GM19023 (cell line): ENCODE data around the gene C6orf47.

Experiments used
- ATAC-seq: cut with Tn5 transposase; IDR thresholded peaks from one replicate; pipeline ENCODE4 v1.9.1; 2021; ENCODE audit warnings: mild to moderate bottlenecking, moderate library complexity; ENCODE audit not compliant: unreplicated experiment

The C6orf47 gene

DNA sequence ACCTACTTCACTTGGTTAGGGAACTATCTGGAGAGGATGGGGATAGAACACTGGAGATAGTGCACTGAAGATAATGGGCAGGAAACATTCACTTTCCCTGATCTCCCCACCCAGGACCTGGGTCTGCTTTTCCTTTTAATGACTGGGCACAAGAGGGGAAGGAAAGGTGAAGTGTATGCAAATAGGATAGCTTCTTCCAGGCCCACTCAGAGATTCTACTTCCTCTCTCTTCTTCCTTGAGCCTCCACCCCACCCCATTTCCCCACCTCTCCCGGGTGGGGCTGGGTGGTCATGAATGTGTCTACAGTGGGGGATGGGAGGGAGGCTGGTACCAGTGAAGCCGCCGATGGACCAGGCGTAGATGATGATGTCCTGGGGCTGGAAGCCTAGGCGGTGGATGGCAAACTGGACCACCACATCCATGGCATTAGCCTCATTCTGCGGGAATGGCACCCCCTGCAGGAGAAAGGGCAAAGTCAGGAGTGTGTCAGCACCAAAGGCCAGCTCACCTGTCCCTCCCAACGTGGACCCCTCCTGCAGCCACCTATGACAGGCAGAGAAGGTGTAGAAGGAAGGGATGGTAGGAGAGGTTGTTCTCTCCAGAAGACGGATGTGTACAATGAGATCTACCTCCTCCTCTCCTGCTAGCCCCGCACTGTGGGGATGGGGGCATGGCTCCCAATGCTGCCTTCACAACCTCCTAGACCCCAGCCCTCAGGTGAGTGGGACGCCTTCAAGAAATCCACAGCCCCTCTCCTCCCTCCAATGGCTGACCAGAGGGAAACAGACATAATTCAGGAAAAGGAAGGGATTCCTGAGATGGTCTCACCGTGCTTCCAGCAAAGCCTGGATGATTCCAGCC is 28.9 kb upstream of the C6orf47 start:
- ATAC-seq, result no peak

GRCh38 chr6:31687860-31688693 is 27.5 kb upstream of the C6orf47 start:
- no peak for ATAC-seq

- no peak for ATAC-seq
Observed at GRCh38 chr6:31687321-31687720, 26.7 kb upstream of the C6orf47 start.

- ATAC-seq, result no peak
Observed at GRCh38 chr6:31686483-31686882, 25.9 kb upstream of the C6orf47 start.

DNA sequence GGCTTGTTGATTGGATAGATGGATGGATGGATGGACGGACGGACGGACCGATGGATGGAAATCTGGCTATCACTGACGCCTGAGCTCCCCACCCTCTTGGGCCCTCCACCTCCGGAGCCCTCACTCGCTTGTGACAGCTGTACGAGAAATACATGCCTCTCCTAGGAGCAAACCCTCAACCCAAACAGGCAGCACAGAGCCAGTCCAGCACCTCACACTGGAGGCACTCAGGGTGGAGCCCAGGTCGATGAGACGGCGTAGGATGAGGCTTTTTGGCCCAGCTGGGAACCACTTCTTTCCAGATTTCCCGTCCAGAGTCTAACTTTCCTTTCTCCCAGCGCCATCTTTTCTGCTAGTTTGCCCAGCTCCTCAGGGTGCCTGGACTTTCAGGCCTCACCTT is 23.0 kb upstream of the C6orf47 start:
- ATAC-seq, result no peak

DNA sequence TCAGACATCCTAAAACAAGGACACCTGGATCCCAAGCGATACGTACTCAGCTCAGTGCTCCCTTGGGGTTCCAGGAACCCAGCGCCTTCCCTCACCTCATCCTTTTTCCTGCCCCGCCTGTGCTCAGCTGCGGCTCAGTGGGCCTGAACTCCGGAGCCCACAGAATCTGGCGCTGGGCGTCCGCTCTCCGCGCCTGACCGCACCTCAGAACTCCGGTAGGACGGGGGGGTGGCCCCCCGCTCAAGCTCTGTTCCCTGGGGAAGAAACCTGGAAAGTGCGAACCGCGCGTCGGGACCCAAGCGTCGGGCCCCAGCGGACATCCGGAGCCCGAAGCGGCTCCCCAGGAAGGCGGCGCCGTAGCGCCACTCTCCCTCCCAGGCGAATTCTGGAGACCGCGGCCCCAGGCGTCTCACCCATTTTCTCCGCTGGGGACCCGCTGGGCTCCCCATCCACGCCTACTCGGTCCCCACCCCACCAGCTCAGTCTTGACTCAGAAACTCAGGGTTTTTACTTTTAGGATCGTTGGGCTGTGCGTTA is 20.6 kb upstream of the C6orf47 start:
- ATAC-seq, result no peak

- no peak for ATAC-seq
Observed at GRCh38 chr6:31680226-31681134, 19.9 kb upstream of the C6orf47 start, which contains the start of gene LY6G5C. TSS of gene LY6G5C (minus strand) at chr6:31681067. CDS start at chr6:31680373, 694 bp downstream.

DNA sequence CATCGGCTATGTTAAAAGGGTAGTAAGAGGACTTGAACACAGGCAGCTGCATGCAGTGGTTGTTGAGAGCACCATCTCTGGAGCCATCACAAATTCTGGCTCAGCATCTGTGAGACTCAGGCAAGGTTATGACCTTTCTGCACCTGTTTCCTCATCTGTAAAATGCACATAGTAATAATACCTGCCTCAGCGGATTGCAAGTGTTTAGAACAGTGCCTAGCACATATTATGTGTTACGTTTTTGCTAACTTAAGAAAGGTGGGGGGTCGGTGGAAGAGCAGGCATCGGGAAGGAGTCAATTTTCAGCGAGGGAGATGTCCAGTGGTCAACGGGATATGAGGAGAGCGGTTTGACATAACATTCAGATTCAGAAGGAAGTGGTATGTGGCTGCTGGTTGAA is 17.4 kb upstream of the C6orf47 start:
- no peak for ATAC-seq

- ATAC-seq, result no peak
Observed at GRCh38 chr6:31676904-31677303, 16.3 kb upstream of the C6orf47 start.

DNA sequence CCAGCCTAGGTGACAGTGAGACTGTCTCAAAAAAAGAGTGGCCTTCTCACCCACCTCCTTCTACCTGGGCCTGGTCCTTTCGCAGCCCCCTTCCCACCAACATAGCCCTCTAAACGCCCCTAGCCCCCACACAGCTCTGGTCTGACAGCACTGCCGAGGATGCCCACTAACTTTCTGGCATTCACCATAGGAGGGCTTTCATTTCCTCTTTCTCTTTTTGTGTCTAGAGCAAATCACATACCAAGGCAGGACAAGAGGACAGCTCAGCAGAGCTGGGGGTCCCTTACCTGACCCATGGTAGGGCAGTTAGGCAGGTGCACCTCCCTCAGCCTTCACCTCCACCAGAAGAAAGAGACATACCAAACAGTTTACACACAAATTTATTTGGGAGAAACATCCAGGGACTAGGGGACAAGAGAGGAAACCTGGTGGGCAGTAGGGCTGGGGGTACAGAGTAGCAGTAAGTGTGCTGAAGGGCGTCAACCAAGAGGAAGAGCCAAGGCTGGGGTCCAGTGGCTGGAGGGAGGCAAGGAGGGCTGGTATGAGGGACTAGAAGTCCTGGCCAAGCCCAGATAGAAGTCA is 15.8 kb upstream of the C6orf47 start:
- no peak for ATAC-seq

DNA sequence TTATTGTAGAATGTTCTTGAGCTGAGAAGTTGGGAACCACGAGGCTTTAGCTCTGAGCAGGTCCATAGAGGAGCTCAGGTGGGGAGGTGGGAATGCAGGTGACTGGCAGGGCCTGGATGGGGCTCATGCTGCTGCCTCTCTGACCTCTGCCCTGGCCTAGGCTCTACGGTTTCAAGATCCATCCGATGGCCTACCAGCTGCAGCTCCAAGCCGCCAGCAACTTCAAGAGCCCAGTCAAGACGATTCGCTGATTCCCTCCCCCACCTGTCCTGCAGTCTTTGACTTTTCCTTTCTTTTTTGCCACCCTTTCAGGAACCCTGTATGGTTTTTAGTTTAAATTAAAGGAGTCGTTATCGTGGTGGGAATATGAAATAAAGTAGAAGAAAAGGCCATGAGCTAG is 9.1 kb upstream of the C6orf47 start, which contains the start of gene LY6G5B:
LY6G5B (plus strand) TSS at position 301 of the 400 bp plus-strand sequence. CDS start 975 bp downstream, outside the sequence.
- ATAC-seq, result no peak

DNA sequence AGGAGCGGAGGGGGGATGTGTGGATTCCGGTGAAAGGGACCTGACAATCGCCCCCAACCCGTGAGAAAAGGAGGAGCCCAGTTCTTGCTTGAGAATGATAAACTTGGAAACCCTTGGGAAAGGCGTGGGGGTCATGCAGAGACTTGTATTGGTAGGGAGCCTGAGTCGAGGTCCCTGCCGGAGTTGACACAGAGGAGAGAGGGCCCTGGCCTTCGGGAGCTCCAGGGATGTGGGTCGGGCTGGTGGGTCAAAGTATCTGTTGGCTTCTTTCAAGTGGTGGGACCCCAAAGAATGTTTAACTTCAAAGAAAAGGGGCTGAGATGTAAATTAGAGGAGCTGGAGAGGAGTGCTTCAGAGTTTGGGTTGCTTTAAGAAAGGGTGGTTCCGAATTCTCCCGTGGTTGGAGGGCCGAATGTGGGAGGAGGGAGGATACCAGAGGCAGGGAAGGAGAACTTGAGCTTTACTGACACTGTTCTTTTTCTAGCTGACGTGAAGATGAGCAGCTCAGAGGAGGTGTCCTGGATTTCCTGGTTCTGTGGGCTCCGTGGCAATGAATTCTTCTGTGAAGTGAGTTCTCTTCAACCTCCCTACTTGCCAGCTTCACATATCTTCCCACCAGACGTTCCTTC is 5.9 kb upstream of the C6orf47 start:
- no peak for ATAC-seq

DNA sequence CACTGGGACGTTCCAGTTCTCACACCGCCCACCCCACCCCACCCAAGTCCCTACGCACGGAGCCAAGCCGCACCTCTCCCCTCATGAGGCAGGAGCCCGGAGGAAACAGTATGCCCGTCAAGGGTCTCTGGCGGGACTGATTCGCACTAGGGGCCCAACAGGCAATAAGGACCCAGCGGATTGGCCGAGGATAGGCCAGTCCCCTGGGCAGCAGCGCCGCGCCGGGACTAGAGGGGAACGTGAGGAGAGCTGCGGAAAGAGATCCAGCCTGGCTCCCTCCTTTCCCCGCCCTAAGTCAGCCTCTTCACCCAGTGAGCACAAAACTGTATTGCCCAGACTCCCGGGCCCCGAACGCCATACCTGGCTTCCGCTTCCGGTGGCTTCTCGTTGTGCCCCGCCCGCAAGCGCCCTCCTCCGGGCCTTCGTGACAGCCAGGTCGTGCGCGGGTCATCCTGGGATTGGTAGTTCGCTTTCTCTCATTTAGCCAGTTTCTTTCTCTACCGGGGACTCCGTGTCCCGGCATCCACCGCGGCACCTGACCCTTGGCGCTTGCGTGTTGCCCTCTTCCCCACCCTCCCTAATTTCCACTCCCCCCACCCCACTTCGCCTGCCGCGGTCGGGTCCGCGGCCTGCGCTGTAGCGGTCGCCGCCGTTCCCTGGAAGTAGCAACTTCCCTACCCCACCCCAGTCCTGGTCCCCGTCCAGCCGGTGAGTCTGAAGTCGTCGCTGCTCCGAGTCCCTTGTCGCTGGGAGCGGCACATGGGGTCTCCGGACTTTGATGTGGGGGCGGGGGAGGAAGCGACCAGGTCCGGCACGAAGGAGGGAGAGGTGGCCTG is 5.1 kb upstream of the C6orf47 start, which contains the start of gene CSNK2B:
CSNK2B (plus strand) TSS at position 580 of the 836 bp plus-strand sequence. CDS start 752 bp downstream, outside the sequence.
- ATAC-seq, result peak; percentile 83

GRCh38 chr6:31664790-31665500 is 4.4 kb upstream of the C6orf47 start, which contains the start of gene GPANK1:
TSS of gene GPANK1 (minus strand) at chr6:31664997. CDS start at chr6:31664478, 519 bp downstream.
- no peak for ATAC-seq

DNA sequence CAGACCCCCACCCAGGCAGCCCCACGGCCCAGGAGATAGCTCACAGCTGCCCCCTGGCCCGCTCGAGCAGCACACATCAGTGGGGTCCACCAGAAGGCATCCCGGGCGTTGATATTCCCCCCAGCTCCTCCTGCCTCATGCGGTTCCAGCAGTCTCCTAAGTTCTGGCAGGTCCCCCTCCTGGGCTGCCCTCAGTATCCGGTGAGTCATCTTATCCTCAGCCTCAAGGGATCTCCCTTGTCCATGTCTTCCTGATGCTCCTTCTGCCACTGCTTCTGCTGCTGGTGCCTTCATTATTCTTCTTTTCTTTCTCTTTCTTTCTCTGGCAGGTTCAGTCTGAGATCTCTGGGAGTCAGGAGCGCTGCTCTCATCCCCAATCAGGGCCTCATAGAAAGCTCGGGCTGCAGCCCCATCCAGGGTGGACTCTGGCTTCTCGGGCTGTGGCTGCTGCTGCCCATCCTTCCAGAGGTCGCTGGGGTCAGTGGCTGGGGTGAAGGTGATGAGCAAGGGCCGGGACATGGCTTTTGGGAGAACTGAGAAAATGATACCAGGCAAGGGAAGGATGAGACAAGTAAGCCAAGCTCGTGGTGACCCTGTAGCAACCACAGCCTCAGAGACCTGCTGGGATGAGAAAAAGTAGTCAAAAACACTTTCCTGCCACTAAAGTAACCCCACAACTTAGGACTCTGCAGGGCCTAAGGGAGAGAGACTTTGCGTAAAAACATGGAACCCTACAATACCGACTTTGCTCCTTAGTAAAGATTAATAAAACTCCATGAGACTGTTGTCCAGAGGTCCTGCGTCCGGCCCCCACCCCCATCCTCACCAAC is 3.6 kb upstream of the C6orf47 start:
- no peak for ATAC-seq

- ATAC-seq, result no peak
Observed at GRCh38 chr6:31663126-31663960, 2.8 kb upstream of the C6orf47 start.
